SK-N-SH (cell line): ENCODE measurements around the gene EPB41L4A.
"Not testable (repeated sequence)": the region's sequence is repeated elsewhere in the genome, so short reads cannot be mapped to it uniquely, and the experiment has no call there.

Experiments
- CHD2 ChIP-seq: fragments of 150-350 bp; IDR thresholded peaks from 2 replicates; pipeline ENCODE4 v1.6.1; 2018; ENCODE audit warnings: low read length; ENCODE audit not compliant: partially characterized antibody
- CTCF ChIP-seq: fragments of 200-600 bp; sonication (generic); IDR thresholded peaks from 2 replicates; pipeline ENCODE4 v1.6.1; 2017; ENCODE audit warnings: antibody characterized with exemption, mild to moderate bottlenecking, moderate library complexity
- EP300 ChIP-seq, 2 experiments: IDR thresholded peaks; 2 replicates each; pipeline versions ENCODE4 v1.4.0 to v1.6.1; 2012; ENCODE audit warnings: borderline replicate concordance in 1 of 2, low read depth in 1 of 2, low read length in 1 of 2
- JUND ChIP-seq: IDR thresholded peaks from 2 replicates; pipeline ENCODE4 v1.4.0; 2012
- MXI1 ChIP-seq: IDR thresholded peaks from 2 replicates; pipeline ENCODE4 v1.6.1; 2012; ENCODE audit warnings: mild to moderate bottlenecking, low read depth, low read length, improper control_type of control experiment
- POLR2AphosphoS5 ChIP-seq: IDR thresholded peaks from 2 replicates; pipeline ENCODE4 v1.6.1; 2012; ENCODE audit warnings: low read depth, low read length
- RAD21 ChIP-seq: IDR thresholded peaks from 2 replicates; pipeline ENCODE4 v1.6.1; 2012; ENCODE audit warnings: mild to moderate bottlenecking, low read length
- TAF1 ChIP-seq: IDR thresholded peaks from 2 replicates; pipeline ENCODE4 v1.6.1; 2012; ENCODE audit warnings: low read depth, mild to moderate bottlenecking, low read length, moderate library complexity, borderline replicate concordance
- YY1 ChIP-seq: IDR thresholded peaks from 2 replicates; pipeline ENCODE4 v1.4.0; 2012; ENCODE audit warnings: low read depth, mild to moderate bottlenecking

GRCh38 chr5:112466261-112466660, 47.2 kb upstream of the EPB41L4A start:
- not testable (repeated sequence) for TF ChIP-seq CTCF; POLR2AphosphoS5; JUND; TAF1; CHD2; YY1; RAD21; MXI1; EP300 (IDR thresholded peaks at IDR 0.05; ENCODE audit: borderline replicate concordance in 1 of 2, low read depth in 1 of 2, low read length in 1 of 2)
